ENCODE results near the gene ZBP1.

Gene ZBP1

GRCh38 chr20:57618764-57619050 lies 1.5 kb downstream of the ZBP1 start:
- Mint-ChIP-seq H3K27ac (no peak overlapping the region), H3K4me3 (no peak overlapping the region), H3K9me3 (peaks cover 1% of the 10 kb centered on the region), H3K27me3 (ENCODE audit: low read depth, poor library complexity) (peaks cover 54% of the 10 kb centered on the region), H3K36me3 (ENCODE audit: low read depth) (no peaks in the 10 kb centered on the region), H3K4me1 (peaks cover 8% of the 10 kb centered on the region)
- no peak for TF ChIP-seq CTCF (IDR thresholded peaks at IDR 0.05)
- no peak for DNase-seq

GRCh38 chr20:57618091-57618763 lies 2.0 kb downstream of the ZBP1 start:
- peaks cover 8% of the 10 kb centered on the region for H3K4me1 Mint-ChIP-seq
- H3K36me3 Mint-ChIP-seq (ENCODE audit: low read depth): no peaks in the 10 kb centered on the region
- no peak overlapping the region for H3K27ac Mint-ChIP-seq
- no peak overlapping the region for H3K4me3 Mint-ChIP-seq
- H3K27me3 Mint-ChIP-seq (ENCODE audit: low read depth, poor library complexity): peaks cover 54% of the 10 kb centered on the region
- no peaks in the 10 kb centered on the region for H3K9me3 Mint-ChIP-seq
- TF ChIP-seq CTCF (IDR thresholded peaks at IDR 0.05): no peak
- no peak for DNase-seq

GRCh38 chr20:57617079-57617795 lies 3.0 kb downstream of the ZBP1 start:
- no peaks in the 10 kb centered on the region for H3K9me3 Mint-ChIP-seq
- no peak overlapping the region for H3K4me3 Mint-ChIP-seq
- TF ChIP-seq CTCF (IDR thresholded peaks at IDR 0.05): no peak
- H3K27me3 Mint-ChIP-seq (ENCODE audit: low read depth, poor library complexity): peaks cover 49% of the 10 kb centered on the region
- H3K27ac Mint-ChIP-seq: no peak overlapping the region
- DNase-seq: no peak
- peaks cover 8% of the 10 kb centered on the region for H3K4me1 Mint-ChIP-seq
- no peaks in the 10 kb centered on the region for H3K36me3 Mint-ChIP-seq (ENCODE audit: low read depth)

- H3K36me3 Mint-ChIP-seq (ENCODE audit: low read depth): no peaks in the 10 kb centered on the region
- no peak overlapping the region for H3K27ac Mint-ChIP-seq
- DNase-seq: no peak
- H3K9me3 Mint-ChIP-seq: no peaks in the 10 kb centered on the region
- no peak overlapping the region for H3K4me3 Mint-ChIP-seq
- no peak for TF ChIP-seq CTCF (IDR thresholded peaks at IDR 0.05)
- H3K4me1 Mint-ChIP-seq: peaks cover 8% of the 10 kb centered on the region
- H3K27me3 Mint-ChIP-seq (ENCODE audit: low read depth, poor library complexity): peaks cover 49% of the 10 kb centered on the region
Observed at GRCh38 chr20:57616143-57616951, 3.9 kb downstream of the ZBP1 start.

- DNase-seq: no peak
- Mint-ChIP-seq H3K4me1 (peaks cover 16% of the 10 kb centered on the region), H3K4me3 (no peak overlapping the region), H3K9me3 (no peaks in the 10 kb centered on the region), H3K27ac (no peak overlapping the region), H3K27me3 (ENCODE audit: low read depth, poor library complexity) (peaks cover 51% of the 10 kb centered on the region), H3K36me3 (ENCODE audit: low read depth) (no peaks in the 10 kb centered on the region)
- TF ChIP-seq CTCF (IDR thresholded peaks at IDR 0.05): no peak
Observed at GRCh38 chr20:57615445-57615811, 4.8 kb downstream of the ZBP1 start.

Data from nephron progenitor cell (in vitro differentiated cells).